Stomach (tissue), 9 donors: ENCODE measurements around the gene GTSE1. TPM values are rescaled to one million over a fixed set of nuclear protein-coding genes. Genes with fewer than 3 reads are reported as not detected.

Source experiments
- DNase-seq, 2 donors: peaks; one replicate each; pipeline versions ENCODE4 v3.0.0 to v3.0.0-alpha.2; 2013 to 2019
- H3K27ac ChIP-seq, 5 donors: fragments of 200-600 bp in 4 of 5; sonication (generic) in 4 of 5; one replicate each; pipeline ENCODE4 v1.5.1; 2013 to 2019; ENCODE audit warnings: mild to moderate bottlenecking in 1 of 5, moderate library complexity in 1 of 5
- H3K27me3 ChIP-seq, 3 donors: fragments of 200-600 bp; sonication (generic); one replicate each; pipeline ENCODE4 v1.5.1; 2017 to 2019; ENCODE audit warnings: mixed run types in 1 of 3
- H3K36me3 ChIP-seq, 4 donors: fragments of 200-600 bp; sonication (generic); 1 replicate in 3 of 4; 2 replicates in 1 of 4; pipeline ENCODE4 v1.5.1; 2016 to 2019
- H3K4me1 ChIP-seq, 4 donors: fragments of 200-600 bp; sonication (generic); one replicate each; pipeline ENCODE4 v1.5.1; 2016 to 2019
- H3K4me3 ChIP-seq, 4 donors: fragments of 200-600 bp; sonication (generic) in 3 of 4; one replicate each; pipeline ENCODE4 v1.5.1; 2016 to 2019; ENCODE audit warnings: mild to moderate bottlenecking in 1 of 4
- H3K9me3 ChIP-seq, 4 donors: fragments of 200-600 bp; sonication (generic); one replicate each; pipeline ENCODE4 v1.5.1; 2016 to 2019
- CTCF ChIP-seq, 7 experiments: fragments of 450-650 bp in 4 of 7; fragments of 200-600 bp in 3 of 7; sonication (generic) in 3 of 7; IDR thresholded peaks; one replicate each; pipeline ENCODE4 v1.5.1; 2016 to 2019; ENCODE audit warnings: antibody characterized with exemption in 7 of 7, control low read depth in 2 of 7, mild to moderate bottlenecking in 1 of 7
- EP300 ChIP-seq: sonication (generic); formaldehyde crosslinking; IDR thresholded peaks from one replicate; pipeline ENCODE4 v1.6.1; 2017; ENCODE audit warnings: antibody characterized with exemption
- POLR2A ChIP-seq, 4 donors: fragments of 450-650 bp; IDR thresholded peaks; one replicate each; pipeline ENCODE4 v1.6.1; 2016; ENCODE audit warnings: antibody characterized with exemption in 4 of 4, control low read depth in 2 of 4, mild to moderate bottlenecking in 1 of 4, moderate library complexity in 1 of 4
- POLR2AphosphoS5 ChIP-seq, 3 donors: sonication (generic); formaldehyde crosslinking; IDR thresholded peaks; one replicate each; pipeline ENCODE4 v1.6.1; 2016; ENCODE audit warnings: antibody characterized with exemption in 3 of 3
- WGBS, 5 donors: extraction: QIAGEN DNeasy Blood & Tissue Kit in 3 of 5; methylation state at CpG; one replicate each; pipeline versions ENCODE4 v1.1.5 to v1.1.7; 2013 to 2018; 5-methylcytosine and 5-hydroxymethylcytosine counted together
- intact Hi-C: fragments of 100-400 bp; cut with DNase I; formaldehyde crosslinking; loops from one replicate; pipeline ENCODE4 v1.15.1; 2023; ENCODE audit warnings: low total_unique reads
- polyA plus RNA-seq, 3 donors: library from polyadenylated mRNA; stranded (reverse); fragments of 200-250 nt; gene quantifications; one replicate each; pipeline ENCODE4 v1.2.3, GENCODE V29; 2013
- total RNA-seq, 5 donors: library from RNA; depleted of rRNA; stranded (reverse); fragments of >200 nt; gene quantifications; one replicate each; pipeline versions ENCODE4 v1.1.0 to v1.2.3, GENCODE V29; 2014 to 2016
- donor health status: healthy with polysubstance abuse.
- donor health status: Bipolar disorder and iron deficiency.
- donor health status: healthy.

GTSE1 gene
- total and polyA plus RNA-seq, 8 donors, result 1.1 to 64.0 (median 4.2) TPM

- Histone ChIP-seq H3K4me1 (peaks cover 58 to 73% (median 63%) of the 10 kb centered on the region in 4 donors), H3K36me3 (no peaks in the 10 kb centered on the region), H3K27ac (peak overlapping the region; percentile 79 to 88 (median 84)), H3K4me3 (no peak overlapping the region), H3K27me3 (peaks cover 0 to 22% (median 0%) of the 10 kb centered on the region in 3 donors), H3K9me3 (peaks cover 5 to 10% (median 7%) of the 10 kb centered on the region in 4 donors)
- DNase-seq, result peak; percentile 88 to 91
- intact Hi-C loops, result no loop called here
- WGBS, 5 donors, result 30 to 62% (median 52%) methylated on average over 13 to 27 of the region's 27 CpGs
- peak in 2 of 3 donors; percentile 27 to 77 for TF ChIP-seq POLR2AphosphoS5 (IDR thresholded peaks at IDR 0.05)
- no peak for TF ChIP-seq CTCF (IDR thresholded peaks at IDR 0.05)
Measured at GRCh38 chr22:46377525-46378425, 81.1 kb downstream of the GTSE1 start.

GRCh38 chr22:46378426-46379065 is 81.9 kb downstream of the GTSE1 start:
- TF ChIP-seq CTCF (IDR thresholded peaks at IDR 0.05) (no peak), EP300 (no peak), POLR2A (IDR thresholded peaks at IDR 0.05) (no peak), POLR2AphosphoS5 (IDR thresholded peaks at IDR 0.05) (no peak)
- Histone ChIP-seq H3K36me3 (no peaks in the 10 kb centered on the region), H3K4me3 (no peak overlapping the region), H3K27ac (peak overlapping the region; percentile 79 to 88 (median 84)), H3K4me1 (peaks cover 51 to 65% (median 57%) of the 10 kb centered on the region in 4 donors), H3K9me3 (peaks cover 5 to 10% (median 7%) of the 10 kb centered on the region in 4 donors), H3K27me3 (peaks cover 0 to 14% (median 0%) of the 10 kb centered on the region in 3 donors)
- 36 to 65% (median 42%) methylated on average over 18 to 22 of the region's 22 CpGs for WGBS, 5 donors
- intact Hi-C loops, result no loop called here
- no peak for DNase-seq

GRCh38 chr22:46379066-46379930 is 82.6 kb downstream of the GTSE1 start:
- Histone ChIP-seq H3K27me3 (peaks cover 0 to 7% (median 0%) of the 10 kb centered on the region in 3 donors), H3K4me1 (peaks cover 43 to 58% (median 49%) of the 10 kb centered on the region in 4 donors), H3K4me3 (peak overlapping the region in 2 of 4 donors; percentile 8 to 18), H3K9me3 (peaks cover 5 to 10% (median 7%) of the 10 kb centered on the region in 4 donors), H3K36me3 (peaks cover 0 to 1% (median 0%) of the 10 kb centered on the region in 4 donors), H3K27ac (peak overlapping the region; percentile 79 to 88 (median 84))
- WGBS, 5 donors, result 42 to 66% (median 46%) methylated on average over 24 to 29 of the region's 29 CpGs
- intact Hi-C loops, result no loop called here
- DNase-seq, result peak; percentile 63 to 76
- no peak for TF ChIP-seq EP300
- TF ChIP-seq POLR2AphosphoS5 (IDR thresholded peaks at IDR 0.05), result no peak
- TF ChIP-seq POLR2A (IDR thresholded peaks at IDR 0.05), result no peak
- TF ChIP-seq CTCF (IDR thresholded peaks at IDR 0.05), result no peak
